Measurements from ENCODE around the gene GIPC2. TPM values are rescaled to one million over a fixed set of nuclear protein-coding genes. Genes with fewer than 3 reads are reported as not detected.
A peak's percentile ranks its signal among the peaks of the same experiment; 100 is the strongest.
"Not testable (repeated sequence)": the region's sequence is repeated elsewhere in the genome, so short reads cannot be mapped to it uniquely, and the experiment has no call there.

Gene GIPC2
- 1.1 and 4.9 TPM in 2 replicates for total RNA-seq

- DNase-seq (ENCODE audit: low read depth) = no peak
These were observed at the start of gene GIPC2 for GRCh38 chr1:78045926-78046778. Gene GIPC2 (plus strand): TSS chr1:78045966. CDS start chr1:78046095, 129 bp downstream.

GRCh38 chr1:77996734-77997133 lies 49.0 kb upstream of the GIPC2 start:
- DNase-seq (ENCODE audit: low read depth) = no peak

- DNase-seq (ENCODE audit: low read depth) = not testable (repeated sequence)
These were observed 45.2 kb upstream of the GIPC2 start for GRCh38 chr1:78000536-78000935.

- DNase-seq (ENCODE audit: low read depth) = no peak
These were observed 42.6 kb upstream of the GIPC2 start for GRCh38 chr1:78003070-78003746.

GRCh38 chr1:78003882-78004718 lies 41.7 kb upstream of the GIPC2 start:
- DNase-seq (ENCODE audit: low read depth) = peak; percentile 90

GRCh38 chr1:78004719-78005447 lies 40.9 kb upstream of the GIPC2 start, which contains the start of gene DNAJB4:
Gene DNAJB4 (plus strand): TSS chr1:78004939. CDS start chr1:78005111, 172 bp downstream.
- DNase-seq (ENCODE audit: low read depth) = peak; percentile 99

GRCh38 chr1:78005448-78005722 lies 40.4 kb upstream of the GIPC2 start:
- DNase-seq (ENCODE audit: low read depth) = no peak

- peak; percentile 87 for DNase-seq (ENCODE audit: low read depth)
These were observed 40.0 kb upstream of the GIPC2 start for GRCh38 chr1:78005755-78006154.

GRCh38 chr1:78006521-78006920 lies 39.2 kb upstream of the GIPC2 start:
- no peak for DNase-seq (ENCODE audit: low read depth)

GRCh38 chr1:78007677-78008341 lies 38.0 kb upstream of the GIPC2 start:
- no peak for DNase-seq (ENCODE audit: low read depth)

- DNase-seq (ENCODE audit: low read depth) = no peak
These were observed 36.5 kb upstream of the GIPC2 start for GRCh38 chr1:78009276-78009675.

- DNase-seq (ENCODE audit: low read depth) = no peak
These were observed 35.9 kb upstream of the GIPC2 start for GRCh38 chr1:78009836-78010235.

- no peak for DNase-seq (ENCODE audit: low read depth)
These were observed 34.7 kb upstream of the GIPC2 start for GRCh38 chr1:78011050-78011449.

GRCh38 chr1:78015148-78015547 lies 30.6 kb upstream of the GIPC2 start:
- no peak for DNase-seq (ENCODE audit: low read depth)

GRCh38 chr1:78019024-78019423 lies 26.7 kb upstream of the GIPC2 start:
- DNase-seq (ENCODE audit: low read depth) = no peak

- DNase-seq (ENCODE audit: low read depth) = not testable (repeated sequence)
These were observed 24.6 kb upstream of the GIPC2 start for GRCh38 chr1:78021134-78021533.

- no peak for DNase-seq (ENCODE audit: low read depth)
These were observed 16.0 kb upstream of the GIPC2 start for GRCh38 chr1:78029793-78030192.

GRCh38 chr1:78032996-78033796 lies 12.6 kb upstream of the GIPC2 start:
- DNase-seq (ENCODE audit: low read depth) = no peak

- no peak for DNase-seq (ENCODE audit: low read depth)
These were observed 12.0 kb upstream of the GIPC2 start for GRCh38 chr1:78033797-78034172.

- DNase-seq (ENCODE audit: low read depth) = peak; percentile 92
These were observed 10.6 kb upstream of the GIPC2 start for GRCh38 chr1:78035121-78035520.
